ENCODE results near the gene PIP4K2A.
"Not testable (repeated sequence)": the region's sequence is repeated elsewhere in the genome, so short reads cannot be mapped to it uniquely, and the experiment has no call there.

The PIP4K2A gene

DNA sequence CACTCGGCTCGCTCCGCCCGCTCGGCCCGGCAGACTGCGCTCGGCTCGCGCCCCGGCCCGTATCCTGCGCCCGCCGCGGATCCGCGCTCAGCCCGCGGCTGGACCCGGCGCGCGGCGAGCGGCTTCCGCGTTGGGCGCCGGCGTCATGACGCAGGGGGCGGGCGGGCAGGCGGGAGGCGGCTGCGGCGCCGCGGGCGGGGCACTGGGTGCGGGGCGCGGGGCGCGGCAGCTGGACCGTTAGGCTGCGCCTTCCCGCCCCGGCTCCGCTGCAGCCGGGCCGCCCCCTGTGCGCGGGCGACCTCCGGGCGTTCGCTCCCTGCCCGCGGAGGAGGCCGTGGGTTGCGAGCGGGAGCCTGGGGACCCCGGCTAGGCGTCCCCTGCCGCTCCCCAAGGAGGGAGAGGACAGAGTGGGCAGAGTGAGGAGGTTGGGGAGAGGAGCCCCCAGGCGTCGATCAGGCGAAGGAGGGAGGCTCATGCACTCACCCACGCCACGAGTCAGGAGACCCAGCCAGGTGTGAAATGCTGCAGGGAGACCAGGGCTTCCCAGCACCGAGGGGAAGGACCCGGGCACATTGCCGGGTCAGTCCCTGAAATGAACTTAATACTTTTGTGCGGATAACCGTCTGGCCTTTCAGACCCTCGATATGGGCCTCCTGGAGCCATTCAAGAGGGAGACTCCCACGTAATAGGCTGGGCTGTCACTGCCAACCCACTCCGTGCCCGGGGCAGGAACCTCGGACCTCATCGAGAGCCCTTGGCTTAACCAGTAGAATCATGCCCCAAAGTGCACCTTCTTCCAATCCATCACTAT, at the start of gene PIP4K2A:
PIP4K2A (minus strand) TSS at position 100 of the 811 bp plus-strand sequence. CDS start 252 bp downstream, outside the sequence.
- TF ChIP-seq Cebpa-rat (IDR thresholded peaks at IDR 0.05) = no peak
- peaks cover 0 to 46% (median 29%) of the 10 kb centered on the region in 11 experiments; a peak in 20 of 22 replicates for H3K27me3 ChIP-seq
- peak within 1 kb of the TSS; percentile 82 to 93 (median 89) for H3K9ac ChIP-seq
- peak within 1 kb of the TSS; percentile 78 to 91 (median 85) for H3K27ac ChIP-seq
- peak within 1 kb of the TSS; percentile 81 to 98 (median 92) for H3K4me3 ChIP-seq
- peaks cover 20 to 38% (median 22%) of the 10 kb centered on the region in 10 experiments; a peak in 19 of 20 replicates for H3K4me1 ChIP-seq
- H4K20me1 ChIP-seq = peaks cover 35 to 45% (median 42%) of the 10 kb centered on the region in 11 experiments
- peak within 1 kb of the TSS; percentile 92 to 100 (median 98) for H3K4me2 ChIP-seq
- H3K36me3 ChIP-seq = no peaks in the 10 kb centered on the region
- no peaks in the 10 kb centered on the region for H3K9me3 ChIP-seq (replicated peaks in 1 of 11)

DNA sequence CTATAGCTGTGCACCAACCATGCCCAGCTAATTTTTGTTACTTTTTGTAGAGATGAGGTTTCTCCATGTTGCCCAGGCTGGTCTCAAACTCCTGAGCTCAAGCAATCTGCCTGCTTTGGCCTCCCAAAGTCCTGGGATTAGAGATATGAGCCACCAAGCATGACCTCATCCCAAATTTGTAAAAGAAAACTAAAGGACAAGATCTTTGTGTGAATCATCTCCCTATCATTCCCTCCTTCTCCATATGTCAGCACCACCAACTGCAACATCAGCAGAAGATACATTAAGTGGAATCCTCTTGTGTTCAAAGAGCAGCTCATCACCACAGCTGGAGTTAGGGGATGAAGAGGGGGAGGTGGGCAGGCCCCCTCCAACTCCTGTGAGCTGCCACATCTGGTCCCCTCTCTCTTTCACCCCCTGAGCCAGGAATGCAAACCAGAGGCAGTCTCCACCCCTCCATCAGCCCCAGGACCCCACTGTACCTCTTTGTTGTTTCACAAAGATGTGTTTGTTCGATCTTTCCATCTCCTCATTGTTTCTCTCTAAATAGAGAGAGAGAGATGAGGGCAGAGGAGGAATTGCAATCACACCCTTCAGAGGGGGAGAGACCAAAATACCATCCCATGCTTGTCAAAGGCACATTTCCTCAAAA, 47.3 kb upstream of the PIP4K2A start:
- no peak for TF ChIP-seq Cebpa-rat (IDR thresholded peaks at IDR 0.05)
- no peak overlapping the region for H3K27ac ChIP-seq

DNA sequence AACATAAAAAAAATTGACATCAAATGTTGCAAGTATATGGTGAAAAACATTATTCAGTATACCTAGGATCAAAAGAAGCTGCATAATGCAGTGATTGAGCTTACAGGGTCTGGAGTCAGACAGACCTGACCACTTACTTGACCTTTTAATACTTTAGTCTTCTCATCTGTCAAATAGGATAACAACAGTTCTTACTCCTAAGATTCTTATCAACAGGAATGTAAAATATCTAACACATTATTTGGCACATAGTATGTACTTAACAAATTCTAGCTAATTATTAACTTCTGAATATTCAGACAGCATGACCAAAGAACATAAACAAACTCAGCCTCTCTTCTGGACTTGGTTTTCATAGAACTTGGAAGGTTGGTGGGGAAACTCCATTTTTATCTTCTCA, 45.6 kb upstream of the PIP4K2A start:
- Histone ChIP-seq H3K4me2 (no peak overlapping the region), H3K27ac (no peak overlapping the region), H3K9me3 (replicated peaks in 1 of 11) (no peaks in the 10 kb centered on the region), H3K36me3 (no peaks in the 10 kb centered on the region), H4K20me1 (no peaks in the 10 kb centered on the region), H3K4me1 (peaks cover 0 to 7% (median 0%) of the 10 kb centered on the region in 10 experiments; a peak in 3 of 20 replicates), H3K9ac (no peak overlapping the region), H3K4me3 (no peak overlapping the region), H3K27me3 (no peaks in the 10 kb centered on the region)
- no peak for TF ChIP-seq Cebpa-rat (IDR thresholded peaks at IDR 0.05)

More for the DNA sequence above, 47.3 kb upstream of the PIP4K2A start:
- Histone ChIP-seq H3K4me2 (no peak overlapping the region), H3K9ac (no peak overlapping the region), H3K36me3 (no peaks in the 10 kb centered on the region), H3K9me3 (replicated peaks in 1 of 11) (no peaks in the 10 kb centered on the region), H3K4me1 (peaks cover 0 to 23% (median 5%) of the 10 kb centered on the region in 10 experiments; a peak in 9 of 20 replicates), H3K27me3 (no peaks in the 10 kb centered on the region), H3K4me3 (no peak overlapping the region), H4K20me1 (no peaks in the 10 kb centered on the region)

- Histone ChIP-seq H3K4me2 (no peak overlapping the region), H3K9me3 (replicated peaks in 1 of 11) (no peaks in the 10 kb centered on the region), H3K27me3 (no peaks in the 10 kb centered on the region), H3K9ac (no peak overlapping the region), H3K36me3 (no peaks in the 10 kb centered on the region), H4K20me1 (no peaks in the 10 kb centered on the region), H3K4me1 (peaks cover 0 to 6% (median 2%) of the 10 kb centered on the region in 10 experiments; a peak in 6 of 20 replicates), H3K4me3 (no peak overlapping the region), H3K27ac (no peak overlapping the region)
- no peak for TF ChIP-seq Cebpa-rat (IDR thresholded peaks at IDR 0.05)
Observed at GRCh38 chr10:22758867-22759266, 44.5 kb upstream of the PIP4K2A start.

GRCh38 chr10:22754296-22754695, 39.9 kb upstream of the PIP4K2A start:
- no peak overlapping the region for H3K27ac ChIP-seq
- peak overlapping the region in 3 of 11 experiments; percentile 16 to 35 (median 27); a peak in 5 of 22 replicates for H3K4me2 ChIP-seq
- H3K9me3 ChIP-seq (replicated peaks in 1 of 11) = no peaks in the 10 kb centered on the region
- H4K20me1 ChIP-seq = no peaks in the 10 kb centered on the region
- H3K36me3 ChIP-seq = no peaks in the 10 kb centered on the region
- H3K9ac ChIP-seq = no peak overlapping the region
- H3K27me3 ChIP-seq = no peaks in the 10 kb centered on the region
- H3K4me1 ChIP-seq = peaks cover 0 to 7% (median 0%) of the 10 kb centered on the region in 10 experiments; a peak in 6 of 20 replicates
- no peak for TF ChIP-seq Cebpa-rat (IDR thresholded peaks at IDR 0.05)
- H3K4me3 ChIP-seq = no peak overlapping the region

DNA sequence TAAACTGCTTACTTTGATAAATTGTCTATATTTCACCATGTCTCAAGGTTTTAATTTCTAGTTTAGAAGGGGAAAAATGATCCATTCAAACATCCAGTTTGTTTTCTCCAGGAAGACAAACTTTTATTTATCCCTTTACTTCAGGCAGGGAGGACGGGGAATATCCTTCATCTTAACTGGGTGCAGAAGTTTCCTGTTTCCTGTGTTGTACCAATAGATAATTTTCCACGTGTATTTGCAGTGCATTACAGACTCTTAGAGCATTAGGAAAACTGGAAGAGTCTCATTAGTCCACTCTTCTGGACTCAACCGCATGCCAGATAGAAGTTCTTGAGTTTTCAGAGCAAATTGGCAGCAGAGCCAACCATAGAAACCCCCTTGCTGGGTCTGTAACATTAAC, 39.4 kb upstream of the PIP4K2A start:
- Histone ChIP-seq H4K20me1 (no peaks in the 10 kb centered on the region), H3K36me3 (no peaks in the 10 kb centered on the region), H3K9me3 (replicated peaks in 1 of 11) (no peaks in the 10 kb centered on the region), H3K9ac (no peak overlapping the region), H3K27ac (no peak overlapping the region), H3K27me3 (no peaks in the 10 kb centered on the region), H3K4me3 (no peak overlapping the region), H3K4me2 (peak overlapping the region in 2 of 11 experiments; percentile 27 to 35; a peak in 3 of 22 replicates), H3K4me1 (peaks cover 0 to 7% (median 0%) of the 10 kb centered on the region in 10 experiments; a peak in 6 of 20 replicates)
- TF ChIP-seq Cebpa-rat (IDR thresholded peaks at IDR 0.05) = no peak

GRCh38 chr10:22752272-22752889, 38.0 kb upstream of the PIP4K2A start:
- Histone ChIP-seq H3K27me3 (no peaks in the 10 kb centered on the region), H3K4me2 (no peak overlapping the region), H3K4me3 (no peak overlapping the region), H3K9ac (no peak overlapping the region), H3K4me1 (peaks cover 0 to 7% (median 0%) of the 10 kb centered on the region in 10 experiments; a peak in 6 of 20 replicates), H3K36me3 (no peaks in the 10 kb centered on the region), H4K20me1 (no peaks in the 10 kb centered on the region), H3K9me3 (replicated peaks in 1 of 11) (no peaks in the 10 kb centered on the region), H3K27ac (no peak overlapping the region)
- no peak for TF ChIP-seq Cebpa-rat (IDR thresholded peaks at IDR 0.05)

- H3K36me3 ChIP-seq = no peaks in the 10 kb centered on the region
- no peaks in the 10 kb centered on the region for H3K27me3 ChIP-seq
- TF ChIP-seq Cebpa-rat (IDR thresholded peaks at IDR 0.05) = no peak
- no peak overlapping the region for H3K4me2 ChIP-seq
- no peaks in the 10 kb centered on the region for H4K20me1 ChIP-seq
- no peak overlapping the region for H3K9ac ChIP-seq
- H3K9me3 ChIP-seq (replicated peaks in 1 of 11) = no peaks in the 10 kb centered on the region
- H3K4me1 ChIP-seq = peaks cover 0 to 7% (median 0%) of the 10 kb centered on the region in 10 experiments; a peak in 6 of 20 replicates
- H3K4me3 ChIP-seq = no peak overlapping the region
- H3K27ac ChIP-seq = no peak overlapping the region
Observed at GRCh38 chr10:22750131-22750530, 35.8 kb upstream of the PIP4K2A start.

DNA sequence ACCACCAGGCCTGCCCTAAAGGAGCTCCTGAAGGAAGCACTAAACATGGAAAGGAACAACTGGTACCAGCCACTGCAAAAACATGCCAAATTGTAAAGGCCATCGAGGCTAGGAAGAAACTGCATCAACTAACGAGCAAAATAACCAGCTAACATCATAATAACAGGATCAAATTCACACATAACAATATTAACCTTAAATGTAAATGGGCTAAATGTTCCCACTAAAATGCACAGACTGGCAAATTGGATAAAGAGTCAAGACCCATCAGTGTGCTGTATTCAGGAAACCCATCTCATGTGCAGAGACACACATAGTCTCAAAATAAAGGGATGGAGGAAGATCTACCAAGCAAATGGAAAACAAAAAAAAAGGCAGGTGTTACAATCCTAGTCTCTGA, 30.5 kb upstream of the PIP4K2A start:
- peaks cover 0 to 27% (median 7%) of the 10 kb centered on the region in 10 experiments; a peak in 11 of 20 replicates for H3K4me1 ChIP-seq
- not testable (repeated sequence) for H3K27me3 ChIP-seq; H4K20me1 ChIP-seq; H3K9ac ChIP-seq; H3K9me3 ChIP-seq (replicated peaks in 1 of 11); H3K36me3 ChIP-seq; H3K27ac ChIP-seq; H3K4me3 ChIP-seq; H3K4me2 ChIP-seq

Measured in BLaER1 treated with 17β-estradiol and CSF1 and Interleukin-3, amounts not matched to agents 10 nM and 100 nM (cell line).